K562 (cell line): ENCODE data around the gene TNNT3. TPM values are rescaled to one million over a fixed set of nuclear protein-coding genes. Genes with fewer than 3 reads are reported as not detected.

Source experiments
- ATAC-seq: fragments of 200-7000 bp; cut with Tn5 transposase; 3 replicates; pipeline ENCODE4 v1.9.1; 2020; ENCODE audit warnings: moderate library complexity
- BruUV-seq: library from RNA; stranded (reverse); fragments of 400-500 nt; replicated peaks from 2 replicates; lab custom pipeline; 2021; lab: Mats Ljungman, UMichigan
- CTCF ChIA-PET: fragments of 300-600 bp; formaldehyde crosslinking; extraction: SDS; loops from one replicate; lab custom pipeline; 2021; ENCODE audit warnings: low intra/inter-chr PET ratio; lab: Yijun Ruan, JAX
- POLR2A ChIA-PET: fragments of 300-600, 350-650 bp; sonication (Branson Sonifier 250); formaldehyde crosslinking; extraction: SDS; loops from one replicate; lab custom pipeline; 2021; ENCODE audit warnings: antibody characterized with exemption, inconsistent platforms; lab: Yijun Ruan, JAX
- DNase-seq, 4 experiments: peaks; one replicate each; pipeline versions ENCODE4 v3.0.0 to v3.0.0-alpha.2; 2011 to 2018; ENCODE audit warnings: low spot score in 3 of 4, mixed read lengths in 3 of 4; ENCODE audit errors: extremely low read depth in 1 of 4
- FAIRE-seq: peaks from 2 replicates; lab custom pipeline; 2011; peaks lifted over from hg19 to GRCh38; lab: Jason Lieb, UNC
- H2AFZ ChIP-seq: 2 replicates; pipeline ENCODE4 v1.6.0; 2011; ENCODE audit warnings: low read depth, low read length, control low read depth, inconsistent platforms
- H3K27ac ChIP-seq: fragments of 200-600 bp; 3 replicates; pipeline ENCODE4 v1.8.0; 2011; ENCODE audit warnings: low read depth, mild to moderate bottlenecking, control low read depth, inconsistent platforms, low read length, moderate library complexity, mixed read lengths; ENCODE audit errors: extremely low read depth
- H3K27me3 ChIP-seq, 2 experiments: fragments of 300-600 bp in 1 of 2; 2 replicates in 1 of 2; 3 replicates in 1 of 2; pipeline versions ENCODE4 v1.6.0 to v1.8.0; 2011; ENCODE audit warnings: inconsistent platforms in 2 of 2, low read length in 2 of 2, mild to moderate bottlenecking in 1 of 2, mixed read lengths in 1 of 2, moderate library complexity in 1 of 2; ENCODE audit not compliant: control insufficient read depth in 2 of 2, insufficient read depth in 2 of 2
- H3K36me3 ChIP-seq: fragments of 300-600 bp; 3 replicates; pipeline ENCODE4 v1.8.0; 2011; ENCODE audit warnings: mild to moderate bottlenecking, low read length, inconsistent platforms; ENCODE audit not compliant: control insufficient read depth, insufficient read depth
- H3K4me1 ChIP-seq, 2 experiments: fragments of 200-600 bp in 1 of 2; replicated peaks in 1 of 2; 2 replicates in 1 of 2; 3 replicates in 1 of 2; pipeline versions ENCODE4 v1.5.1 to v1.8.0; 2011; ENCODE audit warnings: inconsistent platforms in 2 of 2, low read length in 2 of 2, mild to moderate bottlenecking in 1 of 2, mixed read lengths in 1 of 2, moderate library complexity in 1 of 2; ENCODE audit not compliant: control insufficient read depth in 2 of 2, insufficient read depth in 2 of 2
- H3K4me2 ChIP-seq: 2 replicates; pipeline ENCODE4 v1.6.1; 2011; ENCODE audit warnings: low read length, control low read depth, inconsistent platforms, mixed read lengths; ENCODE audit not compliant: insufficient read depth
- H3K4me3 ChIP-seq: fragments of 200-600 bp; sonication (generic), shearing (Covaris generic); 2 replicates; pipeline ENCODE4 v1.5.1; 2016; ENCODE audit warnings: control low read depth, inconsistent platforms
- H3K79me2 ChIP-seq: fragments of 200-600 bp; 3 replicates; pipeline ENCODE4 v1.8.0; 2011; ENCODE audit warnings: low read length, inconsistent platforms; ENCODE audit not compliant: control insufficient read depth, insufficient read depth
- H3K9ac ChIP-seq, 2 experiments: 2 replicates each; pipeline versions ENCODE4 v1.6.0 to v1.6.1; 2011; ENCODE audit warnings: low read depth in 2 of 2, low read length in 2 of 2, control low read depth in 1 of 2, inconsistent platforms in 1 of 2, mild to moderate bottlenecking in 1 of 2, mixed read lengths in 1 of 2; ENCODE audit not compliant: insufficient read depth in 1 of 2
- H3K9me1 ChIP-seq: one replicate; pipeline ENCODE4 v1.6.0; 2011; ENCODE audit warnings: inconsistent platforms, mild to moderate bottlenecking, low read length, moderate library complexity; ENCODE audit not compliant: control insufficient read depth, insufficient read depth
- H3K9me3 ChIP-seq: replicated peaks from 2 replicates; pipeline ENCODE4 v1.5.1; 2011; ENCODE audit warnings: low read depth, low read length, inconsistent platforms; ENCODE audit not compliant: control insufficient read depth, insufficient read depth
- H4K20me1 ChIP-seq: replicated peaks from 2 replicates; pipeline ENCODE4 v1.6.1; 2011; ENCODE audit warnings: low read length, inconsistent platforms, mixed read lengths; ENCODE audit not compliant: control insufficient read depth, insufficient read depth
- ARID3A ChIP-seq: IDR thresholded peaks from 2 replicates; pipeline ENCODE4 v1.6.1; 2012; ENCODE audit warnings: low read depth, low read length, improper control_type of control experiment, borderline replicate concordance
- ESRRA ChIP-seq: fragments of 450-650 bp; IDR thresholded peaks from 2 replicates; pipeline ENCODE4 v1.6.1; 2014; ENCODE audit warnings: low read depth, mild to moderate bottlenecking, moderate library complexity, borderline replicate concordance
- NONO ChIP-seq, 2 experiments: fragments of 200-400 bp in 1 of 2; fragments of 450-650 bp in 1 of 2; formaldehyde crosslinking in 1 of 2; IDR thresholded peaks; 2 replicates each; pipeline ENCODE4 v1.6.1; 2017; ENCODE audit warnings: low read depth in 2 of 2, mild to moderate bottlenecking in 2 of 2, moderate library complexity in 2 of 2, low read length in 1 of 2
- PML ChIP-seq: IDR thresholded peaks from 2 replicates; pipeline ENCODE4 v1.6.1; 2012; ENCODE audit warnings: low read length, inconsistent platforms
- TRIM28 ChIP-seq: fragments of 450-650 bp; IDR thresholded peaks from 2 replicates; pipeline ENCODE4 v1.6.1; 2017
- ZNF655 ChIP-seq: fragments of 250-450 bp; sonication (Bioruptor Pico); IDR thresholded peaks from 2 replicates; pipeline ENCODE4 v1.5.0; 2021
- WGBS: fragments of 100-300 bp; shearing (Covaris generic); methylation state at CpG from one replicate; pipeline ENCODE4 v1.1.6; 2016; ENCODE audit warnings: low coverage, mixed read lengths; ENCODE audit not compliant: insufficient coverage; ENCODE audit errors: missing lambda C conversion rate; 5-methylcytosine and 5-hydroxymethylcytosine counted together
- in situ Hi-C: fragments of 300-500 bp; cut with MboI; formaldehyde crosslinking; loops from 4 replicates; pipeline ENCODE4 v1.15.0; 2018; ENCODE audit warnings: inconsistent platforms, mixed read lengths
- intact Hi-C: fragments of 100-400 bp; cut with micrococcal nuclease; formaldehyde crosslinking; loops from 2 replicates; pipeline ENCODE4 v1.14.2; 2022
- polyA plus RNA-seq, 8 experiments: library from polyadenylated mRNA; depleted of rRNA in 4 of 8; stranded (reverse) in 5 of 8; unstranded in 3 of 8; fragments of >200 nt; fragmentation: Nextera tagmentation in 2 of 8; fragmentation: Illumina TruSeq in 1 of 8; extraction: Ambion mirVana in 2 of 8; extraction: Trizol in 1 of 8; gene quantifications; 2 replicates each; pipeline versions ENCODE4 v1.2.1 to v1.2.3, GENCODE V29; 2011 to 2014; ENCODE audit warnings: inconsistent platforms in 1 of 8, missing spikeins in 1 of 8
- total RNA-seq, 7 experiments: library from RNA; depleted of rRNA in 6 of 7; stranded (reverse); fragments of >200 nt in 6 of 7; fragmentation: Illumina TruSeq in 2 of 7; extraction: Trizol in 2 of 7; gene quantifications; 2 replicates each; pipeline versions ENCODE4 v1.2.1 to v1.2.3, GENCODE V29; 2011 to 2021; ENCODE audit warnings: low replicate concordance in 1 of 7
- TF ChIP-seq, protein P1 (sequence below): fragments of 250-450 bp; sonication (Bioruptor Pico); IDR thresholded peaks from 2 replicates; pipeline ENCODE4 v1.5.0; 2020; ENCODE audit warnings: mild to moderate bottlenecking
- TF ChIP-seq, protein P2 (sequence below), 2 experiments: fragments of 150-350 bp in 1 of 2; IDR thresholded peaks; 2 replicates each; pipeline ENCODE4 v1.6.1; 2012 to 2016; ENCODE audit warnings: low read depth in 2 of 2, low read length in 2 of 2, mild to moderate bottlenecking in 1 of 2, moderate library complexity in 1 of 2
- TF ChIP-seq, protein P3 (sequence below): fragments of 450-650 bp; IDR thresholded peaks from 2 replicates; pipeline ENCODE4 v1.6.1; 2017; ENCODE audit warnings: antibody characterized with exemption

TNNT3 gene
- total and polyA plus RNA-seq, 9 of the 15 experiments (the other 6 are each of a cell fraction or from before 2014, with no cell fraction given): 0.10 TPM; not detected in 8

DNA sequence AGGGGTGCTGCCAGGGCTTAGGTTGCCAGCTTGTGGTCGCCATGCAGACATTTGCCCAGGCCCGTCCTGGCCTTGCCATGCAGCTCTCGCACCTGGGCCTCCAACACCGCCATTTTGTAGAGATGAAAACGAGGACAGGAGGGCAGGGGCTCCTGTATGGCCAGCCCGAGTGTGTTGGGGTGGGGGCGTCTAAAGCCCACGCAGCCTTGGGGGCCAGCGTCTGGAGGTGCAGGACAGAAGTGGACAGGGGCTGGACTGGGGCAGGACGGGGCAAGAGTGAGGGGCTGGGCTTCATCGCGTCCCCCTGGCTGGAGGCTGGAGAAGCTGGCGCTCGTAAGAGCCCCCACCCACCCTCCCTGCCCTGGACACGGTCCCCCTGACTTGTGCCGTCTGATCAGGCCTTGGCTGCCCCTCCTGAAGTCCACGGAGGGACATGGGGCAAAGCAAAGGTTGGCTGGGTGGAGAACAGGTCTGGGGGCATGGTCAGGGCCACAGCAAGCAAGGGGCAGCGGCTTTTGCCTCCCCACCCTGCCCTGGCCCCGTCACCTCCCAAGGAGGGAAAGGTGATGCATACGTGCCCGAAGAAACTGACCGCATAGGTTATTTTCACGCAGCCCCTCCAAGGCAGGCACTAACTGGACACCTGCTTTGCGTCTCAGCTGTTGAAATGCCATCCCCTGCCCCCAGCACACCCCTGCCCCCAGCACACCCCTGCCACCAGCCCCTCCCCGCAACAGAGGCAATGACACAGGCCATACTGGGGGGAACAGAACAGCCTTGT is 815 bp downstream of the TNNT3 start:
- H3K4me2 ChIP-seq: no peak overlapping the region
- CTCF ChIA-PET: no interaction called here
- H2AFZ ChIP-seq: no peak overlapping the region
- H3K4me1 ChIP-seq: peaks cover 0 to 35% of the 10 kb centered on the region in 2 experiments; a peak in 1 of 5 replicates
- H3K36me3 ChIP-seq: no peaks in the 10 kb centered on the region
- DNase-seq: no peak
- no peak overlapping the region for H3K27ac ChIP-seq
- in situ Hi-C loops (no loop called here), intact Hi-C loops (no loop called here)
- BruUV-seq: no TSS peak
- no peak for ATAC-seq
- H3K4me3 ChIP-seq: no peak overlapping the region
- H3K9ac ChIP-seq: no peak overlapping the region
- FAIRE-seq: no peak
- POLR2A ChIA-PET: interaction anchor here (0.6 to 1.0 kb wide), 2 partner anchors 12 to 15 kb away, joined by 3 to 4 read pairs; no protein-coding TSS in a partner anchor
- H3K9me3 ChIP-seq: no peaks in the 10 kb centered on the region
- H3K79me2 ChIP-seq: no peaks in the 10 kb centered on the region
- peaks cover 15 to 59% of the 10 kb centered on the region in 2 experiments; a peak in 4 of 5 replicates for H3K27me3 ChIP-seq
- no peaks in the 10 kb centered on the region for H3K9me1 ChIP-seq
- peaks cover 9% of the 10 kb centered on the region; the same call in 1 of the 2 replicates for H4K20me1 ChIP-seq
- 3% methylated on average over 16 of the region's 25 CpGs for WGBS
- no peak for TF ChIP-seq PML
- no peak for TF ChIP-seq ESRRA
- TF ChIP-seq TRIM28: no peak
- no peak for TF ChIP-seq ARID3A
- no peak for TF ChIP-seq NONO (IDR thresholded peaks at IDR 0.05; ENCODE audit: low read depth in 2 of 2, low read length in 1 of 2)
- TF ChIP-seq ZNF655 (CRISPR knock-in tag): no peak
- TF ChIP-seq, protein P1, sequence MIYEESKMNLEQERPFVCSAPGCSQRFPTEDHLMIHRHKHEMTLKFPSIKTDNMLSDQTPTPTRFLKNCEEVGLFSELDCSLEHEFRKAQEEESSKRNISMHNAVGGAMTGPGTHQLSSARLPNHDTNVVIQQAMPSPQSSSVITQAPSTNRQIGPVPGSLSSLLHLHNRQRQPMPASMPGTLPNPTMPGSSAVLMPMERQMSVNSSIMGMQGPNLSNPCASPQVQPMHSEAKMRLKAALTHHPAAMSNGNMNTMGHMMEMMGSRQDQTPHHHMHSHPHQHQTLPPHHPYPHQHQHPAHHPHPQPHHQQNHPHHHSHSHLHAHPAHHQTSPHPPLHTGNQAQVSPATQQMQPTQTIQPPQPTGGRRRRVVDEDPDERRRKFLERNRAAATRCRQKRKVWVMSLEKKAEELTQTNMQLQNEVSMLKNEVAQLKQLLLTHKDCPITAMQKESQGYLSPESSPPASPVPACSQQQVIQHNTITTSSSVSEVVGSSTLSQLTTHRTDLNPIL (CRISPR knock-in tag): no peak
- TF ChIP-seq, protein P2, sequence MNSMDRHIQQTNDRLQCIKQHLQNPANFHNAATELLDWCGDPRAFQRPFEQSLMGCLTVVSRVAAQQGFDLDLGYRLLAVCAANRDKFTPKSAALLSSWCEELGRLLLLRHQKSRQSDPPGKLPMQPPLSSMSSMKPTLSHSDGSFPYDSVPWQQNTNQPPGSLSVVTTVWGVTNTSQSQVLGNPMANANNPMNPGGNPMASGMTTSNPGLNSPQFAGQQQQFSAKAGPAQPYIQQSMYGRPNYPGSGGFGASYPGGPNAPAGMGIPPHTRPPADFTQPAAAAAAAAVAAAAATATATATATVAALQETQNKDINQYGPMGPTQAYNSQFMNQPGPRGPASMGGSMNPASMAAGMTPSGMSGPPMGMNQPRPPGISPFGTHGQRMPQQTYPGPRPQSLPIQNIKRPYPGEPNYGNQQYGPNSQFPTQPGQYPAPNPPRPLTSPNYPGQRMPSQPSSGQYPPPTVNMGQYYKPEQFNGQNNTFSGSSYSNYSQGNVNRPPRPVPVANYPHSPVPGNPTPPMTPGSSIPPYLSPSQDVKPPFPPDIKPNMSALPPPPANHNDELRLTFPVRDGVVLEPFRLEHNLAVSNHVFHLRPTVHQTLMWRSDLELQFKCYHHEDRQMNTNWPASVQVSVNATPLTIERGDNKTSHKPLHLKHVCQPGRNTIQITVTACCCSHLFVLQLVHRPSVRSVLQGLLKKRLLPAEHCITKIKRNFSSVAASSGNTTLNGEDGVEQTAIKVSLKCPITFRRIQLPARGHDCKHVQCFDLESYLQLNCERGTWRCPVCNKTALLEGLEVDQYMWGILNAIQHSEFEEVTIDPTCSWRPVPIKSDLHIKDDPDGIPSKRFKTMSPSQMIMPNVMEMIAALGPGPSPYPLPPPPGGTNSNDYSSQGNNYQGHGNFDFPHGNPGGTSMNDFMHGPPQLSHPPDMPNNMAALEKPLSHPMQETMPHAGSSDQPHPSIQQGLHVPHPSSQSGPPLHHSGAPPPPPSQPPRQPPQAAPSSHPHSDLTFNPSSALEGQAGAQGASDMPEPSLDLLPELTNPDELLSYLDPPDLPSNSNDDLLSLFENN (IDR thresholded peaks at IDR 0.05; ENCODE audit: low read depth in 2 of 2, low read length in 2 of 2): no peak
- TF ChIP-seq, protein P3, sequence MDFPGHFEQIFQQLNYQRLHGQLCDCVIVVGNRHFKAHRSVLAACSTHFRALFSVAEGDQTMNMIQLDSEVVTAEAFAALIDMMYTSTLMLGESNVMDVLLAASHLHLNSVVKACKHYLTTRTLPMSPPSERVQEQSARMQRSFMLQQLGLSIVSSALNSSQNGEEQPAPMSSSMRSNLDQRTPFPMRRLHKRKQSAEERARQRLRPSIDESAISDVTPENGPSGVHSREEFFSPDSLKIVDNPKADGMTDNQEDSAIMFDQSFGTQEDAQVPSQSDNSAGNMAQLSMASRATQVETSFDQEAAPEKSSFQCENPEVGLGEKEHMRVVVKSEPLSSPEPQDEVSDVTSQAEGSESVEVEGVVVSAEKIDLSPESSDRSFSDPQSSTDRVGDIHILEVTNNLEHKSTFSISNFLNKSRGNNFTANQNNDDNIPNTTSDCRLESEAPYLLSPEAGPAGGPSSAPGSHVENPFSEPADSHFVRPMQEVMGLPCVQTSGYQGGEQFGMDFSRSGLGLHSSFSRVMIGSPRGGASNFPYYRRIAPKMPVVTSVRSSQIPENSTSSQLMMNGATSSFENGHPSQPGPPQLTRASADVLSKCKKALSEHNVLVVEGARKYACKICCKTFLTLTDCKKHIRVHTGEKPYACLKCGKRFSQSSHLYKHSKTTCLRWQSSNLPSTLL: no peak
